Sigmoid colon (tissue), 4 donors: ENCODE data around the gene ZNF780A.

Experiments used
- EP300 ChIP-seq, 4 donors: sonication (generic); formaldehyde crosslinking; IDR thresholded peaks; one replicate each; pipeline ENCODE4 v1.6.1; 2017; ENCODE audit warnings: antibody characterized with exemption in 4 of 4
- POLR2A ChIP-seq, 2 donors: fragments of 450-650 bp; IDR thresholded peaks; one replicate each; pipeline ENCODE4 v1.6.1; 2016; ENCODE audit warnings: antibody characterized with exemption in 2 of 2, mild to moderate bottlenecking in 2 of 2, moderate library complexity in 2 of 2
- POLR2AphosphoS5 ChIP-seq, 4 donors: sonication (generic); formaldehyde crosslinking; IDR thresholded peaks; one replicate each; pipeline ENCODE4 v1.6.1; 2017; ENCODE audit warnings: antibody characterized with exemption in 4 of 4
- TF ChIP-seq, protein P1 (sequence below), 4 experiments: fragments of 450-650 bp in 3 of 4; fragments of 200-600 bp in 1 of 4; IDR thresholded peaks; one replicate each; pipeline ENCODE4 v1.5.1; 2016 to 2019; ENCODE audit warnings: antibody characterized with exemption in 4 of 4, mild to moderate bottlenecking in 3 of 4, moderate library complexity in 2 of 4

DNA sequence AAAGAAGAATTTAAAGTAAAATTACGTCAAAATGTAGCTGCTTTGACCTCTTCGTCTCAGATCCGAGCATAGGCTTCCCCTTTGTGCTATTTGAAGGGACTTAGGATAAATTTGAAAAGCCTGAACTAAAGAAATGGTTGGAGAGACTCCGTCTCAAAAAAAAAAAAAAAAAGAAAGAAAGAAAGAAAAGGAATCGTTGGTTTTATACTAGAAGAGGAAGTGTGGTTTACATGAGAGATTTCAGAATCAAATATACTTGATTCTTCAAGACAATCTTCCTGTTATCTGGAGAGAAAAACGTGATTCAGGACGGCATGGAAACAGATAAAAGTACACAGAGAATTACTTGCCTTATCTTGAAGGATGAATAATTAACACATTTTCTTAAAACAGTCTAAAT, 34.2 kb downstream of the ZNF780A start:
- TF ChIP-seq POLR2AphosphoS5 (IDR thresholded peaks at IDR 0.05), result no peak
- TF ChIP-seq POLR2A (IDR thresholded peaks at IDR 0.05), result no peak
- TF ChIP-seq, protein P1, sequence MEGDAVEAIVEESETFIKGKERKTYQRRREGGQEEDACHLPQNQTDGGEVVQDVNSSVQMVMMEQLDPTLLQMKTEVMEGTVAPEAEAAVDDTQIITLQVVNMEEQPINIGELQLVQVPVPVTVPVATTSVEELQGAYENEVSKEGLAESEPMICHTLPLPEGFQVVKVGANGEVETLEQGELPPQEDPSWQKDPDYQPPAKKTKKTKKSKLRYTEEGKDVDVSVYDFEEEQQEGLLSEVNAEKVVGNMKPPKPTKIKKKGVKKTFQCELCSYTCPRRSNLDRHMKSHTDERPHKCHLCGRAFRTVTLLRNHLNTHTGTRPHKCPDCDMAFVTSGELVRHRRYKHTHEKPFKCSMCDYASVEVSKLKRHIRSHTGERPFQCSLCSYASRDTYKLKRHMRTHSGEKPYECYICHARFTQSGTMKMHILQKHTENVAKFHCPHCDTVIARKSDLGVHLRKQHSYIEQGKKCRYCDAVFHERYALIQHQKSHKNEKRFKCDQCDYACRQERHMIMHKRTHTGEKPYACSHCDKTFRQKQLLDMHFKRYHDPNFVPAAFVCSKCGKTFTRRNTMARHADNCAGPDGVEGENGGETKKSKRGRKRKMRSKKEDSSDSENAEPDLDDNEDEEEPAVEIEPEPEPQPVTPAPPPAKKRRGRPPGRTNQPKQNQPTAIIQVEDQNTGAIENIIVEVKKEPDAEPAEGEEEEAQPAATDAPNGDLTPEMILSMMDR (IDR thresholded peaks at IDR 0.05), result no peak
- no peak for TF ChIP-seq EP300 (IDR thresholded peaks at IDR 0.05)
